KMS-11 (cell line): ENCODE results near the gene ARL5A.

Source experiments
- H2AFZ ChIP-seq: fragments of 200-600 bp; sonication (generic); 2 replicates; pipeline ENCODE4 v1.6.1; 2016; ENCODE audit warnings: antibody characterized with exemption, mixed run types, low read depth
- H3K27ac ChIP-seq: fragments of 200-600 bp; sonication (generic); 2 replicates; pipeline ENCODE4 v1.6.1; 2016; ENCODE audit warnings: mild to moderate bottlenecking, mixed run types
- H3K27me3 ChIP-seq: fragments of 200-600 bp; sonication (generic); 2 replicates; pipeline ENCODE4 v1.6.1; 2017; ENCODE audit warnings: mild to moderate bottlenecking, low read depth, mixed run types, moderate library complexity; ENCODE audit not compliant: insufficient read depth
- H3K36me3 ChIP-seq: fragments of 200-600 bp; sonication (generic); 2 replicates; pipeline ENCODE4 v1.6.1; 2017; ENCODE audit warnings: mild to moderate bottlenecking, mixed run types; ENCODE audit not compliant: insufficient read depth
- H3K4me1 ChIP-seq: fragments of 200-600 bp; sonication (generic); 2 replicates; pipeline ENCODE4 v1.6.1; 2016; ENCODE audit warnings: mild to moderate bottlenecking, low read depth, mixed run types; ENCODE audit not compliant: poor library complexity, severe bottlenecking
- H3K4me2 ChIP-seq: fragments of 200-600 bp; sonication (generic); 2 replicates; pipeline ENCODE4 v1.7.0; 2016; ENCODE audit warnings: mild to moderate bottlenecking, mixed run types
- H3K4me3 ChIP-seq: fragments of 200-600 bp; sonication (generic); IDR thresholded peaks from 2 replicates; pipeline ENCODE4 v1.6.1; 2017; ENCODE audit warnings: low read depth, low read length, mixed read lengths; ENCODE audit not compliant: insufficient read depth
- H3K79me2 ChIP-seq: fragments of 200-600 bp; sonication (generic); 2 replicates; pipeline ENCODE4 v1.6.1; 2016; ENCODE audit warnings: low read depth, mixed run types; ENCODE audit not compliant: insufficient read depth
- H3K9ac ChIP-seq: fragments of 200-600 bp; sonication (generic); 2 replicates; pipeline ENCODE4 v1.6.1; 2016; ENCODE audit warnings: mild to moderate bottlenecking, mixed run types
- H4K20me1 ChIP-seq: fragments of 200-600 bp; sonication (generic); 2 replicates; pipeline ENCODE4 v1.6.1; 2016; ENCODE audit warnings: mild to moderate bottlenecking, mixed run types; ENCODE audit not compliant: insufficient read depth
- TF ChIP-seq, protein P1 (sequence below): fragments of 200-600 bp; sonication (generic); conservative IDR thresholded peaks from 2 replicates; pipeline ENCODE4 v1.6.1; 2017; ENCODE audit warnings: low read depth, mild to moderate bottlenecking, antibody characterized with exemption, low read length, moderate library complexity, mixed read lengths

The ARL5A gene

DNA sequence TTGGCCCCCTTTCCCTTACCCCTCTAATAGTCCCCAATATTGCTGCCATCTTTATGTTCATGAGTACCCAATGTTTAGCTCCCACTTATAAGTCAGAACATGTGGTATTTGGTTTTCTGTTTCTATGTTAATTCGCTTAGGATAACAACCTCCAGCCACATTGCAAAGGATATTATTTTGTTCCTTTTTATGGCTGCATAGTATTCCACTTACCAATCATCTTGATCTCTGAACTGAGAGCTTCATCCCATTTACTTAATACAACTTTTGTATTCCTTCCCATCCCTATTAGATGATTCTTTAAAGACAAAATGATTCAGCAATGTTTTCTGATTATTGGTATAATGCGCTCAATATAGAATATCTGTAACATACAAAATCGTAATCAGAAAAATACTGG, 36.7 kb downstream of the ARL5A start:
- Histone ChIP-seq H3K9ac (no peak overlapping the region), H3K36me3 (peaks cover 7% of the 10 kb centered on the region; the same call in 1 of the 2 replicates), H3K27ac (no peak overlapping the region), H3K79me2 (no peaks in the 10 kb centered on the region), H4K20me1 (no peaks in the 10 kb centered on the region), H3K4me1 (peaks cover 9% of the 10 kb centered on the region), H3K4me3 (no peak overlapping the region), H3K4me2 (no peak overlapping the region), H3K27me3 (no peaks in the 10 kb centered on the region), H2AFZ (no peak overlapping the region)
- TF ChIP-seq, protein P1, sequence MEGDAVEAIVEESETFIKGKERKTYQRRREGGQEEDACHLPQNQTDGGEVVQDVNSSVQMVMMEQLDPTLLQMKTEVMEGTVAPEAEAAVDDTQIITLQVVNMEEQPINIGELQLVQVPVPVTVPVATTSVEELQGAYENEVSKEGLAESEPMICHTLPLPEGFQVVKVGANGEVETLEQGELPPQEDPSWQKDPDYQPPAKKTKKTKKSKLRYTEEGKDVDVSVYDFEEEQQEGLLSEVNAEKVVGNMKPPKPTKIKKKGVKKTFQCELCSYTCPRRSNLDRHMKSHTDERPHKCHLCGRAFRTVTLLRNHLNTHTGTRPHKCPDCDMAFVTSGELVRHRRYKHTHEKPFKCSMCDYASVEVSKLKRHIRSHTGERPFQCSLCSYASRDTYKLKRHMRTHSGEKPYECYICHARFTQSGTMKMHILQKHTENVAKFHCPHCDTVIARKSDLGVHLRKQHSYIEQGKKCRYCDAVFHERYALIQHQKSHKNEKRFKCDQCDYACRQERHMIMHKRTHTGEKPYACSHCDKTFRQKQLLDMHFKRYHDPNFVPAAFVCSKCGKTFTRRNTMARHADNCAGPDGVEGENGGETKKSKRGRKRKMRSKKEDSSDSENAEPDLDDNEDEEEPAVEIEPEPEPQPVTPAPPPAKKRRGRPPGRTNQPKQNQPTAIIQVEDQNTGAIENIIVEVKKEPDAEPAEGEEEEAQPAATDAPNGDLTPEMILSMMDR: no peak

DNA sequence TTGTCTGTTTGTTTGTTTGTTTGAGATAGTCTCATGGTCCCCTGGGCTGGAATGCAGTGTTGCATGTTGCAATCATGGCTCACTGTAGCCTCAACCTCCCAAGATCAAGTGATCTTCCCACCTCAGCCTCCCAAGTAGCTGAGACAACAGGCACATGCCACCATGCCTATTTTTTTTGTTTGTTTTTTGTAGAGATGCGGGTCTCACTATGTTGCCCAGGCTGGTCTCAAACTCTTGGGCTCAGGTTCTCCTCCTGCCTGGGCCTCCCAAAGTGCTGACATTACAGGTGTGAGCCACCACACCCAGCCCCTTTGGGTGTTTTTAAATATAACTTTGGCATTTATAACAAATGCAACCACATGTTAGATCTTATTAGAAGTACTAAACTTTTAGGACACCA, 37.5 kb downstream of the ARL5A start:
- Histone ChIP-seq H3K79me2 (no peaks in the 10 kb centered on the region), H3K36me3 (peaks cover 6% of the 10 kb centered on the region; the same call in 1 of the 2 replicates), H3K4me1 (peaks cover 9% of the 10 kb centered on the region), H3K4me2 (no peak overlapping the region), H3K27ac (no peak overlapping the region), H3K4me3 (no peak overlapping the region), H4K20me1 (no peaks in the 10 kb centered on the region), H3K9ac (no peak overlapping the region), H2AFZ (no peak overlapping the region), H3K27me3 (no peaks in the 10 kb centered on the region)
- TF ChIP-seq, protein P1: no peak

DNA sequence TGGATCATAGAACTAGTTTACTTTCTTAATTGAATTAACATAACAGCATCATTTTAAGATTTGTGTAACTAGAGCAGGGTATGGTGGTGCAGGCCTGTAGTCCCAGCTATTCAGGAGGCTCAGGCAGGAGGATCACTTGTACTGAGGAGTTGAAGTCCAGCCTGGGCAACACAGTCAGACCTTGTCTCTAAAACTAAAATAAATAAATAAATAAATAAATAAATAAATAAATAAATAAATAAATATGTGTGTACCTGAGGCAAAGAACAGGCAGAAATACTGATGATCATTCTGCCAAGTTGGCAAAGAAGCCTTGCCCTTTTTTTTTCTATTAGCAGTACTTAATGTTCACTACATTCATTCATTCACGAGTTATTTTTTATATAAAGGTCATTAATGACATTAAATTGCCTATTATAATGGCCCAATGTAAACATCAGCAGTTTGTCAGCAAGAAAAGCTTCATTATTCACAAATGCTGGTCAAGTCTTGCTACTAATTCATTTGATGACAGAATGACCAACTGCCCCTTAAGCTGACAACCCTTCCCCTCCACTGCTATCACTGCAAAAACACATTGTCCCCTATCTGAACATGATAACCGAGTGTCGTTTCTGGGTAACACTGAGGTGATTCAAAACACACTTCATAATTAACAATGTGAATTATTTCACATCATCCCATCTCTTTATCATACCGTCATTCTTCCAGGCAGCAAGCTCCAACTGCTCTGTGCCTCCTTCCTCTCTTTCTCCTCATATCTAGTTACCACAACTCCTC, 39.0 kb downstream of the ARL5A start:
- H3K4me2 ChIP-seq: no peak overlapping the region
- H3K27ac ChIP-seq: no peak overlapping the region
- H3K9ac ChIP-seq: no peak overlapping the region
- H4K20me1 ChIP-seq: no peaks in the 10 kb centered on the region
- H3K79me2 ChIP-seq: no peaks in the 10 kb centered on the region
- no peak overlapping the region for H2AFZ ChIP-seq
- no peaks in the 10 kb centered on the region for H3K36me3 ChIP-seq
- H3K4me1 ChIP-seq: peaks cover 9% of the 10 kb centered on the region
- no peak overlapping the region for H3K4me3 ChIP-seq
- TF ChIP-seq, protein P1: no peak
- no peaks in the 10 kb centered on the region for H3K27me3 ChIP-seq

DNA sequence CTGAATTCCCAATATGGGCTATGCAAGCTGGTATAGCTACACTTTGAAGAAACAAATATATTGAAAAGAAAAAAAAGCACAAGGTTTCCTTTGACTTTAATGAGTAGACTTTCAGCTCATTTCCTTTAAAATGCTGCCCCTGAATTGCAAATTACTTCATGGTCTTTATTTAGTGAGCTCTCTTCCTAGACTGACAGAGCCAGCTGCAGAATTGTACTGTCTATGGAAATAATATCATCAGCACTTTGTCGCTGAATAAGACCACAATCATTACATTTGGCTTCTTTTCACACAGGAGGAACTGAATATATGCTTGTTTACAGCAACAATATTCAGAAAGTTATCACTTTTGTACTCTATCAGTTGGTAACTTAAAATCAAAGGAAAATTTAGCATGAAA, 41.7 kb downstream of the ARL5A start:
- no peak overlapping the region for H3K4me3 ChIP-seq
- no peak overlapping the region for H3K4me2 ChIP-seq
- H3K4me1 ChIP-seq: peaks cover 9% of the 10 kb centered on the region
- no peaks in the 10 kb centered on the region for H3K79me2 ChIP-seq
- no peaks in the 10 kb centered on the region for H4K20me1 ChIP-seq
- no peak overlapping the region for H3K9ac ChIP-seq
- H3K36me3 ChIP-seq: no peaks in the 10 kb centered on the region
- no peak overlapping the region for H3K27ac ChIP-seq
- no peak overlapping the region for H2AFZ ChIP-seq
- H3K27me3 ChIP-seq: no peaks in the 10 kb centered on the region
- TF ChIP-seq, protein P1: no peak
